ENCODE data around the gene PDZD8. TPM values are rescaled to one million over a fixed set of nuclear protein-coding genes. Genes with fewer than 3 reads are reported as not detected.
"Not testable (repeated sequence)": the region's sequence is repeated elsewhere in the genome, so short reads cannot be mapped to it uniquely, and the experiment has no call there.

The PDZD8 gene
- polyA plus RNA-seq, 4 donors = 34.0 to 41.0 (median 37.7) TPM

DNA sequence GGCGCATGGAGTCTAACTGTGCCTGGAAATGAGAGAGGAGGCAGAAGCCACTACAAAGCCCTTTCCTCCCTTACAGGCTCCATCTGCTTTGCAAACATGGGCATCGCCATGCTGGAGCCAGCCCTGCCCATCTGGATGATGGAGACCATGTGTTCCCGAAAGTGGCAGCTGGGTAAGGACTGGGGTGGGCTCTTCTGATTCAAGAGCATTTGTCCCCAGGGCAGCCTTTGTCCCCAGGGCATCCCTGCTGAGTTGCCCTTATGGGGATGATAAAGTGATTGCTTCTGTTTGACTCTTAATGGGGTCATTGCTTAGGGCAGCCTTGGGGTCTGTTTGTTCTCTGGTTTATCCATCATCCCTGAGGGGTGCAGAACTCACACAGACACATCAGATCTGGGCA is 117.5 kb downstream of the PDZD8 start:
- DNase-seq (ENCODE audit: low read depth in 4 of 4, low spot score in 3 of 4) = no peak

DNA sequence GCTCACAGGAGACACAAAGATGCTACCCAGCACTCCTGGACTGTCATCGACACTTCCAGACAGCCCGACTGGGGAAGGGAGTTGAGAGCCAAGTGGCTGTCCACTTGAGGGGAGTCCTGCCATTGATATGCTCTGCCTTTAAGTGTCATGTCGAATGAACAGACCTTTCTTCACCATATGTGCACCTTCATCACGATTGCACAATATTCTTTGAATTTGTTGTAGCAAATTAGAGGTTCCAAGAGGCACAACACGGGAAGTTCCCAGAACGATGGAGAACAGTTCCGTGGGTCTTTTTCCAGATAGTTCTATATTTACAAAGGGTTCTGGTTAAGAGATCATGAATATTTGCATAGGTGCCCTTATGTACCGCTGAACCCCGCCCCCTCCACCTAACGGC is 118.3 kb downstream of the PDZD8 start:
- no peak for DNase-seq (ENCODE audit: low read depth in 4 of 4, low spot score in 3 of 4)

DNA sequence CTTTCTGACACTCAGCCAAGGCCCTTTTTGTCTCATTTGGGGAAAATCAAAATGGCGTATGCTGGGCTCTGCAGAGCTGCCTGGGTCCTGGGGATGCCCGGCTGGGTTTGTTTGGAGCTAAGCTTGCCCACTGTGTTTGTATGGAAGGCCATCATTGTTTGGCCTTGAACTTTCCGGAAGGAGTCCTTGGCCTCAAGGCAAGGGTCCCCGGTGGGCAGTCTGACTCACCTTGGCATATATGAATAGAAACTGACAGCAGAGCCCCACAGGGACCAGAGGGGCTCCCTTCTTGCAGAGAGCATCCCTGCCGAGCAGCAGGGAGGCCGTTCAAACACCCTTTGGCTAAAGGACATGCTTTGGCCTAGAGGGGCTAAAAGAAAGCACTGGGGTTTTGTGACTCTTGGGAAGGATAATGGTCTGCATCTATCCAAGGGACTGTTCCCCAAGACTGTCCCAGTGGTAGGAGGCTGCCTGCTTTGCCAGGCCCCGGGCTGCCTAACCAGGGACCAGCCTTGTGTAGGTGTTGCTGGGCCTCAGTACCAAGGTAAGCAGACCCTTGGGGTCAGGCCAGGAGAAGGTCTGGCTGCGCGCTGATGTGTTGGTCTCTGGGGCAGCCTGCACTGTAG is 119.3 kb downstream of the PDZD8 start:
- DNase-seq (ENCODE audit: low read depth in 4 of 4, low spot score in 3 of 4) = no peak

DNA sequence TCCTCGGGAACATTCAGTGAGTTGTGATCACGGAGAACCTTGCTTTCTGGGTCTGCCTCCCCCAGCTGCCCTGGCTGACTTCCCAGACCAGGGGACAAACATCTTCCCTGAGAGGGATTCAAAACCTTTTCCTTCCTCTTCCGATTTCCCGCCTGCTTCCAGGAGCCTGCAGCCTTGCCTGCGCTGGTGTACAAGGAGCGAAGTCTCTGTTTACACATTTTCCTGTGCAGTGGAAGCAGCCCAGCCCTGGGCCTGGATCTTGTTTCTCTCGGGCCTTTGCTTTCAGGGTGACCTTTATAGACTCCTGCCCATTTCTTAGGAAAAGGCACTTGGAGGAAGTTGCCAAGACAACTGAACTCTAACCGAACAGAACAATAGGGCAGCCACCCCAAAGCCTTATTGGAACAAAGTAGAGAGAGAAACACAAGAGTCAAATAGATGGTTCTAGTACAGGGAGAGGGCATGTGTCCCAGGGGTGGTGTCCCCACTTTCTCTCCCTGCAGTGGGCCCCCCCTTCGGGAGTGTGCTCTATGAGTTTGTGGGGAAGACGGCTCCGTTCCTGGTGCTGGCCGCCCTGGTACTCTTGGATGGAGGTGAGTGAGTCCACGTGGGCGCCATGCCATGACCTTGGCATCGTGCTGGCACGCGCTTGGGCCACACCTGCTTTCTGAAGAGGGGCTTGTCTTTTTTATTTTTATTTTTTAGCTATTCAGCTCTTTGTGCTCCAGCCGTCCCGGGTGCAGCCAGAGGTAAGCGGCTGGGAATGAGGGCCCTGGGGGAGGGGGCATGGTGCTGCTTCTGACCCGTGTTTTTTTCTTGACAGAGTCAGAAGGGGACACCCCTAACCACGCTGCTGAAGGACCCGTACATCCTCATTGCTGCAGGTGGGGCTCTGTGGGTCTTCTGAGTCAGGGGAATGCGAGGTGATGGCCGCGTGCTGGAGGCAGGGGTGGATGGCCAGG is 120.2 kb downstream of the PDZD8 start:
- no peak for DNase-seq (ENCODE audit: low read depth in 4 of 4, low spot score in 3 of 4)

DNA sequence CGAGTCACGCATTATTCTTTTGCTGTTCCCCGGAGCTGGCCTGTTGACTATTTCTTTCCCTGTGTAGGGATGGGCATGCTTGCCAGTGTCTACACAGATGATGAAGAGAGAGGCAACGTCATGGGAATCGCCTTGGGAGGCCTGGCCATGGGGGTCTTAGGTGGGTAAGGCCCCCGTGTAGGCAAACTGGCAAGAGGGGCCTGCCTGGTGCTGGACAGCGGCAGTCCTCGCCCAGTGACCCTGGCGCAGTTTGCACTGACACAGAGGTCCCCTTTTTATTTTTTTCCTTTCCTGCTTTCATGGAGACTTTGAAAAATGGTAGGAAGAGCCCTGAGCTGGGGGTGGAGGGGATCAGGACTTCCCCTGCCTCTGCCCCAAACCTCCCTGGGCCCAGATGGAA is 120.9 kb downstream of the PDZD8 start:
- no peak for DNase-seq (ENCODE audit: low read depth in 4 of 4, low spot score in 3 of 4)

DNA sequence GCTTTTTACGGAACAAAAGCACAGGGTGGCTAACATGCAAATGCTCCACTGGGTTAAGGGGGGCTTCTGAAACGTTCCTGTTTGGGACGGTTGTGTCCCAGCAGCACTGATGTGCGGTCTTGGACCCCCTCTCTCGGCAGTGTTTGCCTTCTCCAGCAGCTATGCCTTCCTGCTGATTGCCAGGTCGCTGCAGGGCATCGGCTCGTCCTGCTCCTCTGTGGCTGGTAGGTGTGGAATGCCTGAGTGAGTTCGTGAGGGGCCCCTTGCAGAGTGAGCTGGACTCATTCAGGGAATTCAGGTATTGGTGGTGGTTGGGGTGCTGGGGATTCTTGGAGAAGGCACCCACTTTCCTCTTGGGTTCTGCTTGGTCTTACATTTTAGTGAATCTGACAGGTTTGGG is 121.3 kb downstream of the PDZD8 start:
- no peak for DNase-seq (ENCODE audit: low read depth in 4 of 4, low spot score in 3 of 4)

DNA sequence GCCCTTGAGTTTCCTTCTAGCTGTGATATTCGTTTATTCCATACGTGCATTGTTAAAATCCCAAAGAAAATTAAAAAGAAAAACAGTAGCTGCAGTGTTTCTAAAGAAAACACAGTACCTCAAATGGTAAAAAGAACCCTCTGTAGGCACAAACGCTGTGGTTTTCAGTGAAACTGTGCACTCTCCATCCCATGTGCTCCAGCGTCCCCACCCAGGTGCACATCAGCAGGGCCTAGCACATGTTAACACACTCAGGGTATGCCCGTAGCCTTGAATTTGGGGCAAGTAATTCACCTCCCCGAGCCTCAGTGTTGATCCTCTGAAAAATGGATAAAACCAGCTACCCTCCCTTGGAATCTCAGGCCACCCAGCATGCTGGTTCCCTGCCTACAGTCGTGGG is 124.8 kb downstream of the PDZD8 start:
- DNase-seq (ENCODE audit: low read depth in 4 of 4, low spot score in 3 of 4) = no peak

DNA sequence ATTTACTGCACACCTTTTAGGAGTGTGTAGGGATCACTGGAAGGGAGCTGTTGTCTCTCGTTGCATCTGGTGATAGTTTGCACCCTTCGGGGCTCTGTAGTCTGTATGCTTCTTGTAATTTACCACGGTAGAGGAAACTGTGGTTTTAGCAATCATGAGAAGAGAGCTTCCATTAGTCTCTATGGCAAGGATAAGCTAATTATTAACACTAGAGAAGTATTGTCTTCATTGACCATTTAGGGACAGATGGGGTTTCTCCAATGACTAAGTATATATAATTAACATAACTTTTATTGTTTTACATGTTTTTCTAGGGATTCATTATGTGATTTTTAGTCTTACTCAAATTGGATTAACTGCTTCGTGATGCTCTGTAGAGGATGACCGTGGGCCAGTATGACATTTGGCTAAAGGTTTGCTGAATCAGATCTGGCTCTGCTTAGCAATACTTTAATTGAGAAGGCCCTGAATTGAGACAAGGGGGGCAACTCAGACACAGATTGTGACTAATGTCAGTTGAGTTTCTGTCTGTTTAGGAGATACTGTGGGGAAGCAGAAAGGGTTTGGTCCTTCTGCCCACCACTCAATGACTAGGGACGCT is 125.6 kb downstream of the PDZD8 start:
- DNase-seq (ENCODE audit: low read depth in 4 of 4, low spot score in 3 of 4) = no peak

DNA sequence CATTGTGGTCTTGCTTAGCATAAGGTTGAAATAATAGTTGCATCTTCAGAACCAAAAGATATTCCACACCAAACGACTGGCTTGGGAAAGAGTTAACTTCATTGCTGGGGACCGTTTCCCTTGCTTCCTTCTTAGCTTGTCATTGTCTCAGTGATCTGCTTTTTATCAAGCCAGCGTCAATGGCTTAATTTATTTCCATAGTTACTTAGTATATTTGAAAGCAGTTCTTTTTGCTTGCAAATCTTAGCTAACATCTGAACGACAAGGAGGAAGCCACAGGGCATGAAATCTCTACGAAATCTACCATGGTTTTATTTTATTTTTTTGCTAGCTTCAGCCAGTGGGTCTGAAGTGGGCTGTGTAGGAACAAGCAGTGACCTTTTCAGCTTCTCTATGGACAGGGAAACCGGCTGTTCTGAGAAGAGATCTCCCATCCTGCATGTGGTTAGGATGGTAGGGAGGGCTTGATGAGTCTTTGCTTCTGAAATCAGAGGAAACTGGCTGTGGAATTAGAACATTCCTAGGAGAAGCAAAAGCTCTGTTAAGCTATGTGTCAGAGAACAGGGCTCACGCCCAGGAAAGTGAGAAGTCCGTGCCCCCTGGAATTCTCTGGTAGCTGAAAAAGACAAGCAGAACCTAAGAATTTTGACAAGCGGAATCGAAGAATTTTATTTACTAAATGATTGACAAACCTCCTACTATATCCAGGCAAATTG is 126.3 kb downstream of the PDZD8 start:
- DNase-seq (ENCODE audit: low read depth in 4 of 4, low spot score in 3 of 4) = no peak

DNA sequence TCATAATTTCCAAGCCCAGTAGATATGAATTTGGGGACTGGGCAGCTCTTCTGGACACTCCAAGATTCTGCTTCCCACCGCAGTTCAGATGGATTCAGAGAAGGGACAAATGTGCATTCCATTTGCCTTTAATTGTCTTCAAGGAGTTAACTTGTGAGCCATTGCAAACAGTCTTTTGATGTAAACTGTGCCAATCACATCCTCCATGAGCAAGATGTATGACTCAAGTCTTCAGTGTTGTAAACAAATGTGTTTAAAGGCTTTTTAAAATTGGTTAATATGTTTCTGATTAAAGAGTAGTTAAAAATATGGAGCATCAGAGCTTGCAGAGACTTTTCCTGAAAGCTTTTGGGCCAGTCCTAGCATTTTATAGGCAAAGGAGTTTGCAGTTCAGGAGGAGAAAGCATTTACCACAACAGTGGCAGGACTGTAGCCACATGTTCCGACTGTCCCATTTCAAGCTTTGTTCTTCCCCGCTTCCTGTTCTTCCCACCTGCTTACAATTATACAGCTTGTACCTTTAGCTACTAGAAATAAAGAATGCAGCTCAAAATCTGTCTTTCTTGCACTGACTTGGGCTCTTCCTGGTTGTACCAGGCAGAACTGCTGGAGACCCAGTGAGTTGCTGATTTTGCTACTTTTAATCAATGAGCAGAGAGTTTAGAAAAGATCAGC is 128.1 kb downstream of the PDZD8 start:
- DNase-seq (ENCODE audit: low read depth in 4 of 4, low spot score in 3 of 4) = no peak

DNA sequence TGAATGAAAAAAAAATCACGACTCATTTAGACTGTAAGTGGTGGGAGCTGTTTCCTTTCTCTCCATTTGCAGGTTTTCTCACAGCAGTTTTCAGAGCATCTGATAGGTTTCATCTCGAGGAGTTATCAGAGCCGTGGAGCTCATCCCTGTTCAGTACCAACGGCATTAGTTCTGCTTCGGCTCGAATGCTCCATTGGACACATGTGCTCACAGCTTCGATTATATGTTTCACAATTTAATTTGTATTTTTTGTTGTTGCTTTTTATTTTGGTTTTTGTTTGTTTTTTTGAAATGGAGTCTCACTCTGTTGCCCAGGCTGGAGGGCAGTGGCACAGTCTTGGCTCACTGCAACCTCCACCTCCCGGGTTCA is 132.8 kb downstream of the PDZD8 start:
- no peak for DNase-seq (ENCODE audit: low read depth in 4 of 4, low spot score in 3 of 4)

DNA sequence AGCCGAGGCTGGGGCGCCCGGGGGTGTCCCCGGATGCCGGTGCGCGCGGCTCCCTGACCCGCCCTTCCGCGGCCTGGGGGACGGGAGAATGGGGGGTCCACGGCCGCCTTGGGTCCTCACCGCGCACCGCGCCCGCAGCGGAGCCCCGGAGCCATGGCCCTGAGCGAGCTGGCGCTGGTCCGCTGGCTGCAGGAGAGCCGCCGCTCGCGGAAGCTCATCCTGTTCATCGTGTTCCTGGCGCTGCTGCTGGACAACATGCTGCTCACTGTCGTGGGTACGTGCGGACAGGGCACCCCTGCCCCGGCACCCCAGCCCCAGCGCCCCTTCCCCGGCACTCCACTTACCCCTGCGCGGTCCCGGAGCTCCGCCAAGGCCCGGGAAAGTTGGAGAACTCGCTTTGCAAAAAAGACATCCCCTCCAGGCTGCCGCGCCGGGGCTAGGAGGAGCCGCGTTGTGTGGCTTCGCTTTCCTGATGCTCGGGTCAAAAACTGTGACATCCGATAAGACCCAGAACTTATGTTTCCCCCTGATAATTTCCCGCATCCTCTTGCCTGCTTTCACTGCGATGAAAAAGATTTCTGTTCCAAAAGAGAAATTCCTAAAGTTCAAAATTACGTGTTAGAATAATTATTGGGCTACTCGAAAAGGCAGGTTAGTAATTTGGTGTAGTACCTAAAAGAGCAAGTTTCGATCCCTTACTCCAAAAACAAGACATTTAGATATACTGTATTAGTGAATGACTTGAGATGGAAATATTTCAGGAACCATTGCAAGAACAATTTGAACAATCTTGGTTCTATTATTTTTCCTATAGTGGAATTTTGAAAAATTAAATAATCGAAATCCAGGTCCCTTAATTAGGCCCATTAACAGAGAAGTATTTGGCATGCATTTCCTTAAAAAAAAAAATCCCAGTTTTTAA is 133.4 kb downstream of the PDZD8 start:
- no peak for DNase-seq (ENCODE audit: low read depth in 4 of 4, low spot score in 3 of 4)

DNA sequence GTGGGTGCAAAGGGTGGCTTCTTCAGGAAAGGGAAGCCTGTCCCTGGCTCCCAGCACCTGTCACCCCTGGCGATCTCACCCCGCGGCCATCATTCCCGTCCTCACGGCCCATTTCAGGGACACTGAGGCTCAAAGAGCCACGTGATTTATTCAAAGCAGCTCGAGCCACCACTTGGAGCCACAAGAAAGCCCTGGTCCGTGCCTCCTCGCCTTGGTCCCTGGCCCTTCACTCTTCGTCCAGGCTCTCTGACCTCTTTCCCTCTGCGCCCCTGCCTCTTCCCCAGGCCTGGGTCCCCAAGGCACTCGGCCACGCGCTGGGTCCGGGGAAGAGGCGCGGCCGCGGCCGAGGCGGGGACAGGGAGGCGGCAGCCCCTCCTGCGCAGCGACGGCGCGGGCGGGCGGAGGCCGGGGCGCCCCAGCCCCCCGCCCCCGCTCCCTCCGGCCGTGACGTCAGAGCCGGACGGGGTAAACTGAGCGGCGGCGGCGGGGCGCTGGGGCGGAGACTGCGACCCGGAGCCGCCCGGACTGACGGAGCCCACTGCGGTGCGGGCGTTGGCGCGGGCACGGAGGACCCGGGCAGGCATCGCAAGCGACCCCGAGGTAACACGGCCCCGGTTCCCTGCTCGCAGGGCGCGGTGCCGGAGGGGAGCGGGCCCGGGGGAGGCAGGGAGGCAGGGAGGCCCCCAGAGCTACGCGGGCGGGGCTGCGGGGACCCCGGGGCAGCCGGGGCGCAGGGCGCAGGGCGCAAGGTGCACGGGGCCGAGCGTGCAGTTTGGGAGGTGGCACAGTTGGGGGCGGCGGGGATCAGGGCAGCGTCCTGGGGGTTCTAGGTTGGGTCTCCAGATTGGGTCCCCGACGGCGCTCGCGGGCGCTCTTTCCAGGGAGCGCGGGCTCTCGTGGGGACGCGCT is 134.4 kb downstream of the PDZD8 start, which contains the start of gene SLC18A2:
Gene SLC18A2 (plus strand): TSS at position 494 of the 909 bp plus-strand sequence. CDS start 580 bp downstream, outside the sequence.
- DNase-seq (ENCODE audit: low read depth in 4 of 4, low spot score in 3 of 4) = no peak

DNA sequence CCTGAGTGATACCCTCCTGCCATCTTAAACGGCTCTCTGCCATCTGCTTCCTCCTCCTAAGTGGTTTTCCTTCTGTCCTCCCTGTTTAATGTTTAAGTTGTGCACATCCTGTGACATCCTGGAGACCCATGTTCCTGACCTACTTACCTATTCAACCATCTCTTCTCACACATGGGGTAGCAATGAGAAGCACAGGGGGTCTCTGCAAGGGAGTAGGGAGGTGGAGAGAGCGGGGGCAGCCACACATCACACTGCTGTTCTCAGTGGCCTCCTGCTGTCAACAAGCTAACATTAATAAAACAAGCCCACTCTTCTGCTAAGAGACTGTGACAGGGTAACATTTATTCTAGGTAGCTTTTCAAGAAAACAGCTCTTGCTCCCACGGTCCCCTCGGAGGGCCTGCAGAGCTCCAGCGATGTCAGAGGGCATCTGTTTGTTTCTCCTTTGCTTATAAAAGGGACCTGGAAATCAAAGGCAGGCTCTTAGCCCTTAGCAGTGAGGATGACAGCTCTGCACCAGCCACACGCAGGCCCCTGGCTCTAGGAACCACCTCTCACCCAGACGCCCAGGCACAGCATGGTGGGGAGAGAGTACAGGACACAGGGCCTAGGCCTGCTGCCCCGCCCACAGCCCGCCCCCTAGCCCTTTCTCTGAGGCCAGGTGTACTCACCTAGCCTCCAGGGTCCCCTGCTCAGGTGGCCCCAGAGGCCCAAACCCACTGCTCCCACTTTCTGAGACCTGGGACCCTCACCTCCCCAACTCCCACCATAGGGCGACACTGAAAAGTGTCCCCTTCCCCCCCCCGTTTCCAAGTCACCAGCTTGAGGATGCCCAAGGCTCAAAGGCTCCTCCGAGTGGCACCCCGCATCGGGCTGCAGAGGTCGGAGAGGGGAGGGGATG is 135.3 kb downstream of the PDZD8 start:
- no peak for DNase-seq (ENCODE audit: low read depth in 4 of 4, low spot score in 3 of 4)

DNA sequence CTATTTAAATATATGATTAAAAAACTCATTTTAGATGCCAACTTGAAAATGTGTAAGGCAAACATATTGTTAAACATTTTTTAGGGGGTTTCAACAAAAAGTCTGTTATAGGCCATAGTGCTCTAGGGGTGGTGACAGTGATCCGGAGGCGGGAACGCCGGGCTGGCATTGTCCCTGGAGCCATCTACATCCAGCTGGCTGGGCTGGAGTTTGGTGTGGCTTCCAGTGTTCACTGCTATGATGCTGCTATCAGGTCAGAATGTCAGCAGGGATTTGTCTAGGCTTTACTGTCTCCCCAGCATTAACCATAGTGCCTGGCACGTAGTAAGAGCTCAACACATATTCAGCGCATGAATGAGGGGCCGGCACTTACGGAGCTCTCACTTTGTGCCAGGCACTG is 136.2 kb downstream of the PDZD8 start:
- DNase-seq (ENCODE audit: low read depth in 4 of 4, low spot score in 3 of 4) = no peak

DNA sequence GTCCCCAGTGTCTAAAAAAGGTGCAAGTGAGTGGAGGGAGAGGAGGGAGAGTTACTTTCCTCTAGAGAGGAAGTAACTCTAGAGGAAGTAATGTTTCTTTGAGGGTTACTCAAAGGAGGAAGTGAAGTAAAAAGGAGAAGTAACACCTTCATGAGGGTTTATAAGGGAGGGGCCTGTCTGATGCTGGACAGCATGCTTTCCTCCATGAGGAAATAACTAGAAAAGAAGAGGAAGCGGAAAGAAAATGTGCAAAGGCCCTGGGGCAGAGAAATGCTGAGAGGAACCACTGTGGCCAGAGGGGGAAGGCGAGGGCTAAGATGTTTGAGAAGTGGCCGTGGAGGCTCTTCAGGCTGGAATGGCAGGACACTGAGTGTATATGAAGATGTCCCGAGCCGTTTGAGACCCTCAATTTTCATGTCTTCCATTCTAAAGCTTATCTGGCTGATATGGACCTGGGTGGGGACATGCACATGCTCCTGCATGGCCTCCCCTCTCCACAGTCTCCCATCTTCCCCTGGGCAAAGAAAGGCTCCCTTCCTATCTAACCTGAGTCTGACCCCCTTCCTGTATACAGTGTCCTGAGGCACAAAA is 137.7 kb downstream of the PDZD8 start:
- DNase-seq (ENCODE audit: low read depth in 4 of 4, low spot score in 3 of 4) = no peak

DNA sequence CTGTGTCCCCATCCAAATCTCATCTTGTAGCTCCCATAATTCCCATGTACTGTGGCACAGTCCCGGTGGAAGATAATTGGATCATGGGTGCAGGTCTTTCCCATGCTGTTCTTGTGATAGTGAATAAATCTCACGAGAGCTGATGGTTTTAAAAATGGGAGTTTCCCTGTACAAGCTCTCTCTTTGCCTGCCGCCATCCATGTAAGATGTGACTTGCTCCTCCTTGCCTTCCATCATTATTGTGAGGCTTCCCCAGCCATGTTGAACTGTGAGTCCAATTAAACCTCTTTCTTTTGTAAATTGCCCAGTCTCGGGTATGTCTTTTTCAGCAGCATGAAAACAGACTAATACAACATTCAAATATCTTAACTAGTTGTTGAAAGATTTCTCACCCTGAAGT is 145.1 kb downstream of the PDZD8 start:
- not testable (repeated sequence) for DNase-seq (ENCODE audit: low read depth in 4 of 4, low spot score in 3 of 4)

Measured in right renal pelvis (tissue), 4 donors.